ENCODE measurements around the gene RAD51B. TPM values are rescaled to one million over a fixed set of nuclear protein-coding genes. Genes with fewer than 3 reads are reported as not detected.
A peak's percentile ranks its signal among the peaks of the same experiment; 100 is the strongest.

RAD51B gene
- total RNA-seq, 4 donors from 2014 or later = 6.2 to 39.9 (median 12.9) TPM

DNA sequence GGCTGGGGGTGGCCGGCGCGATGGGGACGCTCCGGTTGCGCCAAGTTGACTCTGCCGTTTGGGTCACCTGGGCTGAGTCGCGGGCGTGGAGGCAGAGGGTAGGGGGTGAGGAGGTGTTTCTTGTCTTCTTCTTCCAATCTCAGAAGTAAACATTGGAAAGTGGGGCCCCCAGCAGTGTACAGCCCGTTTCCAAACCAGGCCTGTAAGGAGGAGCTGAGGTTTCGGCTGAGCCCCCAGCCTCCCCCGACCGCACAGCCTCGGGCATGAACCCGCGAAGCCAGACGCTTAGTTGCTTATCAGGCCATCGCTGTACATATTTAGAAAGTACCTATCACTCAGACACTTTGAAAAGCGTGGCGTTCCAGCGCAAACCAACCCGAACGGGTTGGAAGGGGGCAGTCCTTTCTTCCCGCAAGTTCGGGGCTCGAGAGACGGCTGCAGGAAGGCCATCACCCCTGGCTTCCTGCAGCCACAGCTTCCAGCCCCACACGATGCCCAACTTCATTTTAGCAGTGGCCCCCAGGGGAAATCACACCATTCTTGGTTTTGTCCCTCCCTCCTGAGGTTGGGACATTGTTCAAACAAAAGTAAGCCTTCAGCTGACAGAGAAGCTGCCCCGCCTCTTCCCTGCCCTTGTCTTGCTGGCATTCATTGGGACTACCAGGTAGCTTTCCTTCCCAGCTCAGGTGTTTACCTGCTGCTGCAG is 809.2 kb downstream of the RAD51B start:
- Histone ChIP-seq H3K4me3 (peak overlapping the region; percentile 22 to 49 (median 44)), H3K27ac (peak overlapping the region; percentile 81 to 92 (median 89)), H3K36me3 (no peaks in the 10 kb centered on the region), H3K4me1 (peaks cover 23 to 70% (median 26%) of the 10 kb centered on the region in 3 donors), H3K9me3 (no peaks in the 10 kb centered on the region), H3K27me3 (no peaks in the 10 kb centered on the region)
- no peak for DNase-seq
- TF ChIP-seq POLR2A (IDR thresholded peaks at IDR 0.05) = no peak
- TF ChIP-seq, protein P1, sequence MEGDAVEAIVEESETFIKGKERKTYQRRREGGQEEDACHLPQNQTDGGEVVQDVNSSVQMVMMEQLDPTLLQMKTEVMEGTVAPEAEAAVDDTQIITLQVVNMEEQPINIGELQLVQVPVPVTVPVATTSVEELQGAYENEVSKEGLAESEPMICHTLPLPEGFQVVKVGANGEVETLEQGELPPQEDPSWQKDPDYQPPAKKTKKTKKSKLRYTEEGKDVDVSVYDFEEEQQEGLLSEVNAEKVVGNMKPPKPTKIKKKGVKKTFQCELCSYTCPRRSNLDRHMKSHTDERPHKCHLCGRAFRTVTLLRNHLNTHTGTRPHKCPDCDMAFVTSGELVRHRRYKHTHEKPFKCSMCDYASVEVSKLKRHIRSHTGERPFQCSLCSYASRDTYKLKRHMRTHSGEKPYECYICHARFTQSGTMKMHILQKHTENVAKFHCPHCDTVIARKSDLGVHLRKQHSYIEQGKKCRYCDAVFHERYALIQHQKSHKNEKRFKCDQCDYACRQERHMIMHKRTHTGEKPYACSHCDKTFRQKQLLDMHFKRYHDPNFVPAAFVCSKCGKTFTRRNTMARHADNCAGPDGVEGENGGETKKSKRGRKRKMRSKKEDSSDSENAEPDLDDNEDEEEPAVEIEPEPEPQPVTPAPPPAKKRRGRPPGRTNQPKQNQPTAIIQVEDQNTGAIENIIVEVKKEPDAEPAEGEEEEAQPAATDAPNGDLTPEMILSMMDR (IDR thresholded peaks at IDR 0.05) = no peak
- WGBS, 2 donors = 0 to 83% methylated on average over 7 to 13 of the region's 30 CpGs
- intact Hi-C loops (cut with DNase I) = no loop called here

GRCh38 chr14:68630081-68630571 is 810.5 kb downstream of the RAD51B start:
- no peak for TF ChIP-seq POLR2A (IDR thresholded peaks at IDR 0.05)
- TF ChIP-seq, protein P1 (IDR thresholded peaks at IDR 0.05) = no peak
- Histone ChIP-seq H3K27me3 (no peaks in the 10 kb centered on the region), H3K9me3 (no peaks in the 10 kb centered on the region), H3K36me3 (no peaks in the 10 kb centered on the region), H3K4me1 (peaks cover 26 to 78% (median 30%) of the 10 kb centered on the region in 3 donors), H3K27ac (peak overlapping the region; percentile 81 to 92 (median 89)), H3K4me3 (peak overlapping the region in 1 of 4 donors; percentile 3)
- intact Hi-C loops (cut with DNase I) = no loop called here
- DNase-seq = no peak
- 85 to 88% methylated on average over 6 to 8 of the region's 8 CpGs for WGBS, 2 donors

GRCh38 chr14:68630611-68631393 is 811.2 kb downstream of the RAD51B start:
- peak overlapping the region; percentile 47 to 92 (median 89) for H3K27ac ChIP-seq
- H3K27me3 ChIP-seq = no peaks in the 10 kb centered on the region
- H3K4me1 ChIP-seq = peaks cover 26 to 78% (median 30%) of the 10 kb centered on the region in 3 donors
- peak overlapping the region in 1 of 4 donors; percentile 35 for H3K4me3 ChIP-seq
- intact Hi-C loops (cut with DNase I) = no loop called here
- 75 to 80% methylated on average over 10 of the region's 11 CpGs for WGBS, 2 donors
- no peak for TF ChIP-seq POLR2A (IDR thresholded peaks at IDR 0.05)
- TF ChIP-seq, protein P1 (IDR thresholded peaks at IDR 0.05) = no peak
- no peaks in the 10 kb centered on the region for H3K9me3 ChIP-seq
- DNase-seq = no peak
- no peaks in the 10 kb centered on the region for H3K36me3 ChIP-seq

DNA sequence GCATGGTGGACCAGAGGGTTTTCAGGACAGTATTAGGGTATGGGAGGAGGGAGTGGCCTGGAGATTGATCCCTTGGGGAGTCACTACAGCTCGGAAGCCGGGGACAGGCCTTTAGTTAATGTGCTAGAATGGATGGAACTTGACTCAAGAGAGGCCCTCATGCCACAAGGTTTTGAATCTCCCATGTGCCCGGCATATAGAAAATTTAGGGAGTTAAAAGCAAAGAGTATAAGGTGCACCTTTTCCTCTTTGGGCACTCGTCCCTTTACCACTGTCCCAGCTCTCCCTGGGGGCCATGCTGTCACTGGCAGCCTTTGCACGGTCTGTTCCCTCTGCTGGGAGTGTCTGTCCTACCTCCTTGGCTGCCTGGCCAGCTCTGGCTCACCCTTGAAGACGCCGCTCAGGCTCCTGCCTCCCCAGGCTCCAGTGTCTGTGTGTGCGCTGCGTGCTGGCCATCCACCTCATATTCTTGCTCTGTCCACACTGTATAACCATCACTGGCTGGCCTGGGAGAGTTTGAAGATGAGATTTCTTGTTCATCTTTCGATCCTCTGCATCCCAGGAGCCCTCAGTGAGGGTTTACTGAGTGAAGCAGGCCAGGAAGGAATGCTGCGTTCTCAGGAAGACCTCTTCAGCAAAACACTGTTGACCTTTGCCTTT is 811.9 kb downstream of the RAD51B start:
- DNase-seq = no peak
- no peaks in the 10 kb centered on the region for H3K9me3 ChIP-seq
- H3K27me3 ChIP-seq = no peaks in the 10 kb centered on the region
- peak overlapping the region; percentile 47 to 92 (median 89) for H3K27ac ChIP-seq
- H3K4me3 ChIP-seq = peak overlapping the region in 1 of 4 donors; percentile 35
- TF ChIP-seq, protein P1 (IDR thresholded peaks at IDR 0.05) = no peak
- TF ChIP-seq POLR2A (IDR thresholded peaks at IDR 0.05) = no peak
- peaks cover 26 to 73% (median 30%) of the 10 kb centered on the region in 3 donors for H3K4me1 ChIP-seq
- intact Hi-C loops (cut with DNase I) = no loop called here
- no peaks in the 10 kb centered on the region for H3K36me3 ChIP-seq
- 77 to 88% methylated on average over 11 of the region's 11 CpGs for WGBS, 2 donors
